Measurements from ENCODE around the gene KIRREL3.

DNA sequence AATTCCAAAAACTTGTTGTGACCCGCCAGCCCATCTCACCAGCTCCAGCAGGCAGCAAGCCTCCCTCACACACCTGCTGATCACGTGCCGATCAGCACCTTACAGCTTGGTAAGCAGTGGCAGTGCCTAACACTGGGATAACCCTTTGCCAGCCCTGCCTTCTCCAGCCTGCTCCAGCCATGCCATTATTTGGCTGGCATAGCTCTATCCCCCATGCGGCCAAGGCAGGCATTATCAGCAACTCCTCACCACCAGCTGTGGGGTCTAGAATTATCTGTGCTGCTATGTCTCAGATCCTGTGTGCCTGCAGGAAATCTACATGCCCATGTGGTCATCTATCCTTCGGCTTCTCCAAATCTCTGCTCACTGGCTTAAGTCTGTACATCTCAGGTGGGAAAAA, 430.1 kb downstream of the KIRREL3 start:
- TF ChIP-seq, protein P1, sequence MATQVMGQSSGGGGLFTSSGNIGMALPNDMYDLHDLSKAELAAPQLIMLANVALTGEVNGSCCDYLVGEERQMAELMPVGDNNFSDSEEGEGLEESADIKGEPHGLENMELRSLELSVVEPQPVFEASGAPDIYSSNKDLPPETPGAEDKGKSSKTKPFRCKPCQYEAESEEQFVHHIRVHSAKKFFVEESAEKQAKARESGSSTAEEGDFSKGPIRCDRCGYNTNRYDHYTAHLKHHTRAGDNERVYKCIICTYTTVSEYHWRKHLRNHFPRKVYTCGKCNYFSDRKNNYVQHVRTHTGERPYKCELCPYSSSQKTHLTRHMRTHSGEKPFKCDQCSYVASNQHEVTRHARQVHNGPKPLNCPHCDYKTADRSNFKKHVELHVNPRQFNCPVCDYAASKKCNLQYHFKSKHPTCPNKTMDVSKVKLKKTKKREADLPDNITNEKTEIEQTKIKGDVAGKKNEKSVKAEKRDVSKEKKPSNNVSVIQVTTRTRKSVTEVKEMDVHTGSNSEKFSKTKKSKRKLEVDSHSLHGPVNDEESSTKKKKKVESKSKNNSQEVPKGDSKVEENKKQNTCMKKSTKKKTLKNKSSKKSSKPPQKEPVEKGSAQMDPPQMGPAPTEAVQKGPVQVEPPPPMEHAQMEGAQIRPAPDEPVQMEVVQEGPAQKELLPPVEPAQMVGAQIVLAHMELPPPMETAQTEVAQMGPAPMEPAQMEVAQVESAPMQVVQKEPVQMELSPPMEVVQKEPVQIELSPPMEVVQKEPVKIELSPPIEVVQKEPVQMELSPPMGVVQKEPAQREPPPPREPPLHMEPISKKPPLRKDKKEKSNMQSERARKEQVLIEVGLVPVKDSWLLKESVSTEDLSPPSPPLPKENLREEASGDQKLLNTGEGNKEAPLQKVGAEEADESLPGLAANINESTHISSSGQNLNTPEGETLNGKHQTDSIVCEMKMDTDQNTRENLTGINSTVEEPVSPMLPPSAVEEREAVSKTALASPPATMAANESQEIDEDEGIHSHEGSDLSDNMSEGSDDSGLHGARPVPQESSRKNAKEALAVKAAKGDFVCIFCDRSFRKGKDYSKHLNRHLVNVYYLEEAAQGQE (IDR thresholded peaks at IDR 0.05; ENCODE audit: insufficient replicate concordance, low read depth): no peak
- TF ChIP-seq POLR2AphosphoS5 (IDR thresholded peaks at IDR 0.05; ENCODE audit: low read depth) (no peak), GABPA (IDR thresholded peaks at IDR 0.05; ENCODE audit: low read depth) (no peak)
- TF ChIP-seq, protein P2, sequence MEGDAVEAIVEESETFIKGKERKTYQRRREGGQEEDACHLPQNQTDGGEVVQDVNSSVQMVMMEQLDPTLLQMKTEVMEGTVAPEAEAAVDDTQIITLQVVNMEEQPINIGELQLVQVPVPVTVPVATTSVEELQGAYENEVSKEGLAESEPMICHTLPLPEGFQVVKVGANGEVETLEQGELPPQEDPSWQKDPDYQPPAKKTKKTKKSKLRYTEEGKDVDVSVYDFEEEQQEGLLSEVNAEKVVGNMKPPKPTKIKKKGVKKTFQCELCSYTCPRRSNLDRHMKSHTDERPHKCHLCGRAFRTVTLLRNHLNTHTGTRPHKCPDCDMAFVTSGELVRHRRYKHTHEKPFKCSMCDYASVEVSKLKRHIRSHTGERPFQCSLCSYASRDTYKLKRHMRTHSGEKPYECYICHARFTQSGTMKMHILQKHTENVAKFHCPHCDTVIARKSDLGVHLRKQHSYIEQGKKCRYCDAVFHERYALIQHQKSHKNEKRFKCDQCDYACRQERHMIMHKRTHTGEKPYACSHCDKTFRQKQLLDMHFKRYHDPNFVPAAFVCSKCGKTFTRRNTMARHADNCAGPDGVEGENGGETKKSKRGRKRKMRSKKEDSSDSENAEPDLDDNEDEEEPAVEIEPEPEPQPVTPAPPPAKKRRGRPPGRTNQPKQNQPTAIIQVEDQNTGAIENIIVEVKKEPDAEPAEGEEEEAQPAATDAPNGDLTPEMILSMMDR (IDR thresholded peaks at IDR 0.05; ENCODE audit: insufficient read depth, low read length): no peak

Data from HL-60 (cell line).